Measurements from ENCODE around the gene B3GALT2. TPM values are rescaled to one million over a fixed set of nuclear protein-coding genes. Genes with fewer than 3 reads are reported as not detected.

Gene B3GALT2
- total RNA-seq, 4 donors from 2014 or later: 0.11 TPM; not detected in 3

DNA sequence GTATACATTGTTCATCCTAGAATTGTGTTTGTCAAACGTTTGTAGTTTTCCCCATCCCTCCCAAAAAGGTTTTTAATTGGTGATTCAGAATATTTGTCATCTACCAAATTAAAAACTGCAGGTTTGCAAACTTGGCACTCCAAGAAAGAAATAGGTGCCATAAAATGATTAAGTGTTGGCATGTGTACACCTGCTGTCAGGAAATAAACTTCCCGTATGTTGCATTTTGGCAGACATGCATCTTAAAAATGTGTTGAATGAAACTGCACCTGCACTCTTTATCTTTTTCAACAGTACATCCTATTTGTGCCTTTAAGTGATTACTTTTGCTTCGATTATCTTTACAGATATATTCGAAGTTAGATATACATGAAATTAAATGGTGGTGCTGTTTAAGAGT, 7.3 kb downstream of the B3GALT2 start:
- Histone ChIP-seq H3K9me3 (no peaks in the 10 kb centered on the region), H3K27me3 (no peaks in the 10 kb centered on the region), H3K4me1 (peaks cover 29 to 39% of the 10 kb centered on the region in 2 donors), H3K36me3 (no peaks in the 10 kb centered on the region), H3K4me3 (no peak overlapping the region), H3K27ac (no peak overlapping the region)
- intact Hi-C loops (cut with DNase I; ENCODE audit: low total_unique reads) (no loop called here), in situ Hi-C loops (cut with MboI; ENCODE audit: low sequenced_read_pairs in 4 of 4) (loop anchor here in 1 of 4 donors (25.0 kb wide), 1 partner anchor 1108 kb away; no protein-coding TSS in a partner anchor)
- ATAC-seq: no peak
- TF ChIP-seq CTCF (IDR thresholded peaks at IDR 0.05 in 4 of 5, conservative IDR thresholded peaks at IDR 0.05 in 1 of 5) (no peak), POLR2A (IDR thresholded peaks at IDR 0.05) (no peak)
- no peak for DNase-seq

DNA sequence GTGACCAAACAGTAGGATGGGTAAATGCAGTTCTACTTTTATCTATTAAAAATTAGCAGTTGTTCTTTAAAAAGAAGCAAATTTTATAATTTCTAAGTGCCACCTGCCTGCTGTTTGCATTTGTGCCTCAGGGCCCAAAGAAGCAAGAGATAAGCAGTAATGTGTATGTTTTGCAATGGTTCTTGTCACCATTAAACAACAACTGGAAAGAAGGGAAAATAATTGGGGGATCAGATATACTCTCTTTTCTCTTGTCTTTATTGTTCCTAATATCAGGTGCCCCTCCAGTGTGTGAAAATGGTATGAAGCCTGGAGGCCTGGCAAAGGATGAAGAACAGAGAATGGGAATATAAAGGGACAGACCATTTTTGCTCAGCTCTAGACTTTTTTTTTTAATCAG, 9.6 kb downstream of the B3GALT2 start:
- Histone ChIP-seq H3K27ac (no peak overlapping the region), H3K4me3 (no peak overlapping the region), H3K27me3 (no peaks in the 10 kb centered on the region), H3K9me3 (no peaks in the 10 kb centered on the region), H3K36me3 (no peaks in the 10 kb centered on the region), H3K4me1 (peaks cover 13 to 17% of the 10 kb centered on the region in 2 donors)
- ATAC-seq: no peak
- in situ Hi-C loops (cut with MboI; ENCODE audit: low sequenced_read_pairs in 4 of 4): loop anchor here in 1 of 4 donors (25.0 kb wide), 1 partner anchor 1111 kb away; no protein-coding TSS in a partner anchor
- intact Hi-C loops (cut with DNase I; ENCODE audit: low total_unique reads): no loop called here
- no peak for DNase-seq
- TF ChIP-seq CTCF (IDR thresholded peaks at IDR 0.05 in 4 of 5, conservative IDR thresholded peaks at IDR 0.05 in 1 of 5) (no peak), POLR2A (IDR thresholded peaks at IDR 0.05) (no peak)

- intact Hi-C loops (cut with DNase I; ENCODE audit: low total_unique reads): no loop called here
- no peak overlapping the region for H3K27ac ChIP-seq
- H3K36me3 ChIP-seq: no peaks in the 10 kb centered on the region
- H3K9me3 ChIP-seq: no peaks in the 10 kb centered on the region
- DNase-seq (no peak), ATAC-seq (no peak)
- H3K4me3 ChIP-seq: no peak overlapping the region
- peaks cover 7 to 10% of the 10 kb centered on the region in 2 donors for H3K4me1 ChIP-seq
- H3K27me3 ChIP-seq: no peaks in the 10 kb centered on the region
- no peak for TF ChIP-seq POLR2A (IDR thresholded peaks at IDR 0.05)
- in situ Hi-C loops (cut with MboI; ENCODE audit: low sequenced_read_pairs in 4 of 4): loop anchor here in 1 of 4 donors (25.0 kb wide), 1 partner anchor 1111 kb away; no protein-coding TSS in a partner anchor
Measured at GRCh38 chr1:193176113-193176512, 10.3 kb downstream of the B3GALT2 start.

DNA sequence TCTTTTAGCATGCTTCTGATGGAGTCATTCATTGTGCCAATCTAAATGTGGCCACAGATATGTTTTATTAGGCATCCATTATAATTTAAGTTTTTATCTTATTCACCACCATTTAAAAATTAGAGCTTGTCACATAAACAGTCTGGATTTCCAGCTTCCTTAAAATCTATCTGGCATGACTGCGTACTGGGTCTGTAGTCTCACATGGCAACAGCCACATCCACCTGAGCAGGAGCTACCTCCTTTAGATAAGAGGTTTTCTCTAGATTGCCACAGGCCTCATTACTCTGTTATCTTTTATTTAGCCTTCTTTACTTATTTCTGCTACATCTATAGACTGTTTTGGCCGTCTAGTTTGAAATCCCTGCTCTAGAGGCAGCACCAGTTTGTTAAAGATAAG, 29.1 kb downstream of the B3GALT2 start:
- intact Hi-C loops (cut with DNase I; ENCODE audit: low total_unique reads): no loop called here
- Histone ChIP-seq H3K36me3 (peaks cover 0 to 19% of the 10 kb centered on the region in 2 donors), H3K4me1 (peaks cover 0 to 6% of the 10 kb centered on the region in 2 donors), H3K27me3 (no peaks in the 10 kb centered on the region), H3K9me3 (no peaks in the 10 kb centered on the region), H3K4me3 (no peak overlapping the region), H3K27ac (no peak overlapping the region)
- no peak for TF ChIP-seq POLR2A (IDR thresholded peaks at IDR 0.05)
- no peak for TF ChIP-seq CTCF (IDR thresholded peaks at IDR 0.05 in 4 of 5, conservative IDR thresholded peaks at IDR 0.05 in 1 of 5)
- ATAC-seq (no peak), DNase-seq (no peak)
- in situ Hi-C loops (cut with MboI; ENCODE audit: low sequenced_read_pairs in 4 of 4): no loop called here

DNA sequence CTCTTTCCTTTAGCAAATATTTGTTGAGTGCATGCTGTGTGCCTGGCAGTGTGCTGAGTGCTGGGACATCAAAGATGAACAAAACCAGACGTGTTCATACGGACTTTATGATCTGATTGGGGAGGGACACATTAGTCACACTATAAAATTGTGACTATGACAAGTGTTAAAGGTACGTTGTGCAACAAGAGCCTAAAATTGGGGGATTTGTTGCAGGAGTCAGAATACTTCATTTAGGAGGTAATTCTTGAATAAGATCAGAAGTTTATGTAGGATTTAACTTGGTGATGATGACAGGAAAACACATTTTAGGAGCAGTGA, 29.6 kb downstream of the B3GALT2 start:
- no peak overlapping the region for H3K4me3 ChIP-seq
- peaks cover 0 to 6% of the 10 kb centered on the region in 2 donors for H3K4me1 ChIP-seq
- no peaks in the 10 kb centered on the region for H3K27me3 ChIP-seq
- H3K27ac ChIP-seq: no peak overlapping the region
- in situ Hi-C loops (cut with MboI; ENCODE audit: low sequenced_read_pairs in 4 of 4) (no loop called here), intact Hi-C loops (cut with DNase I; ENCODE audit: low total_unique reads) (no loop called here)
- H3K36me3 ChIP-seq: peaks cover 0 to 25% of the 10 kb centered on the region in 2 donors
- TF ChIP-seq CTCF (IDR thresholded peaks at IDR 0.05 in 4 of 5, conservative IDR thresholded peaks at IDR 0.05 in 1 of 5) (no peak), POLR2A (IDR thresholded peaks at IDR 0.05) (no peak)
- H3K9me3 ChIP-seq: no peaks in the 10 kb centered on the region
- ATAC-seq (no peak), DNase-seq (no peak)

All from gastrocnemius medialis (tissue), 4 donors.